HepG2 (cell line): ENCODE results near the gene POLR2F. TPM values are rescaled to one million over a fixed set of nuclear protein-coding genes. Genes with fewer than 3 reads are reported as not detected.
A peak's percentile ranks its signal among the peaks of the same experiment; 100 is the strongest.

Experiments
- ATAC-seq: fragments of 200-7000 bp; cut with Tn5 transposase; 3 replicates; pipeline ENCODE4 v1.9.1; 2020; ENCODE audit warnings: mild to moderate bottlenecking, moderate library complexity
- BruUV-seq: library from RNA; stranded (reverse); fragments of 400-500 nt; replicated peaks from 2 replicates; lab custom pipeline; 2021; lab: Mats Ljungman, UMichigan
- CTCF ChIA-PET: fragments of 300-600 bp; formaldehyde crosslinking; extraction: SDS; loops from one replicate; lab custom pipeline; 2021; ENCODE audit warnings: low total read pairs, inconsistent platforms, low intra/inter-chr PET ratio; lab: Yijun Ruan, JAX
- POLR2A ChIA-PET: fragments of 350-600 bp; sonication (Branson Sonifier 250); formaldehyde crosslinking; loops from one replicate; lab custom pipeline; 2020; ENCODE audit warnings: antibody characterized with exemption, inconsistent platforms; lab: Yijun Ruan, JAX
- DNase-seq: peaks from one replicate; pipeline ENCODE4 v3.0.0-alpha.2; 2015; ENCODE audit warnings: low spot score
- FAIRE-seq: peaks from 3 replicates; lab custom pipeline; 2011; peaks lifted over from hg19 to GRCh38; lab: Jason Lieb, UNC
- H2AFZ ChIP-seq: one replicate; pipeline ENCODE4 v1.6.1; 2011; ENCODE audit warnings: low read length, inconsistent platforms
- H3K27ac ChIP-seq: fragments of 300-600 bp; 3 replicates; pipeline ENCODE4 v1.8.0; 2011; ENCODE audit warnings: mixed run types, mild to moderate bottlenecking, mixed read lengths, low read length, inconsistent platforms; ENCODE audit not compliant: insufficient read depth; ENCODE audit errors: extremely low read length
- H3K27me3 ChIP-seq, 2 experiments: fragments of 200-600 bp in 1 of 2; 2 replicates in 1 of 2; 3 replicates in 1 of 2; pipeline versions ENCODE4 v1.6.0 to v1.8.0; 2011; ENCODE audit warnings: low read length in 2 of 2, mild to moderate bottlenecking in 2 of 2, moderate library complexity in 2 of 2, inconsistent platforms in 1 of 2; ENCODE audit not compliant: insufficient read depth in 2 of 2, control insufficient read depth in 1 of 2
- H3K36me3 ChIP-seq, 2 experiments: fragments of 200-600 bp in 1 of 2; replicated peaks in 1 of 2; 2 replicates in 1 of 2; 3 replicates in 1 of 2; pipeline versions ENCODE4 v1.5.1 to v1.8.0; 2011; ENCODE audit warnings: low read length in 2 of 2, inconsistent platforms in 1 of 2; ENCODE audit not compliant: insufficient read depth in 2 of 2, control insufficient read depth in 1 of 2
- H3K4me1 ChIP-seq: 2 replicates; pipeline ENCODE4 v1.5.1; 2012; ENCODE audit warnings: low read length, inconsistent platforms; ENCODE audit not compliant: insufficient read depth
- H3K4me2 ChIP-seq: 2 replicates; pipeline ENCODE4 v1.6.0; 2011; ENCODE audit warnings: low read depth, low read length, inconsistent platforms
- H3K4me3 ChIP-seq, 3 experiments: fragments of 200-600 bp in 1 of 3; sonication (generic), shearing (Covaris generic) in 1 of 3; replicated peaks in 1 of 3; 2 replicates each; pipeline ENCODE4 v1.5.1; 2011 to 2016; ENCODE audit warnings: low read length in 3 of 3, inconsistent platforms in 2 of 3, low read depth in 2 of 3, mild to moderate bottlenecking in 2 of 3, control low read depth in 1 of 3, mixed read lengths in 1 of 3; ENCODE audit not compliant: insufficient read depth in 1 of 3
- H3K79me2 ChIP-seq: one replicate; pipeline ENCODE4 v1.6.1; 2011; ENCODE audit warnings: low read length, inconsistent platforms; ENCODE audit not compliant: insufficient read depth
- H3K9ac ChIP-seq: 2 replicates; pipeline ENCODE4 v1.6.0; 2011; ENCODE audit warnings: mild to moderate bottlenecking, low read depth, low read length, inconsistent platforms; ENCODE audit not compliant: insufficient read depth
- H3K9me3 ChIP-seq: 2 replicates; pipeline ENCODE4 v1.5.1; 2012; ENCODE audit warnings: mild to moderate bottlenecking, low read length
- H4K20me1 ChIP-seq: 2 replicates; pipeline ENCODE4 v1.6.0; 2011; ENCODE audit warnings: inconsistent platforms, mild to moderate bottlenecking, low read length, moderate library complexity; ENCODE audit not compliant: insufficient read depth
- CBX5 ChIP-seq: sonication (generic); formaldehyde crosslinking; IDR thresholded peaks from 2 replicates; pipeline ENCODE4 v1.4.0; 2020; ENCODE audit warnings: missing genetic modification reagents, borderline replicate concordance
- CHD4 ChIP-seq: fragments of 200-600 bp; sonication (generic); IDR thresholded peaks from 2 replicates; pipeline ENCODE4 v1.7.0; 2017; ENCODE audit warnings: mild to moderate bottlenecking, low read length, borderline replicate concordance
- HNRNPK ChIP-seq: fragments of 200-400 bp; formaldehyde crosslinking; IDR thresholded peaks from 2 replicates; pipeline ENCODE4 v1.6.1; 2018; ENCODE audit warnings: low read length, low read depth, moderate library complexity, mild to moderate bottlenecking; ENCODE audit not compliant: poor library complexity, severe bottlenecking
- HNRNPLL ChIP-seq: fragments of 200-400 bp; formaldehyde crosslinking; IDR thresholded peaks from 2 replicates; pipeline ENCODE4 v1.6.1; 2017; ENCODE audit warnings: mild to moderate bottlenecking, low read depth, low read length; ENCODE audit not compliant: poor library complexity, severe bottlenecking
- ISX ChIP-seq: sonication (generic); formaldehyde crosslinking; conservative IDR thresholded peaks from 2 replicates; pipeline ENCODE4 v1.5.0; 2020; ENCODE audit warnings: missing genetic modification reagents
- MNT ChIP-seq: fragments of 450-650 bp; IDR thresholded peaks from 2 replicates; pipeline ENCODE4 v1.6.1; 2016
- WGBS: methylation state at CpG from one replicate; pipeline ENCODE4 v1.1.6; 2017; ENCODE audit warnings: low lambda C conversion rate; 5-methylcytosine and 5-hydroxymethylcytosine counted together
- in situ Hi-C: cut with HindIII; loops from 2 replicates; pipeline ENCODE4 v1.10.0; 2017; ENCODE audit warnings: low pct_unique_long_range_greater_than_20kb; ENCODE audit not compliant: extremely low pct_ligation_motif_present
- intact Hi-C: fragments of 100-400 bp; cut with micrococcal nuclease; formaldehyde crosslinking; loops from one replicate; pipeline ENCODE4 v1.10.0; 2022; ENCODE audit not compliant: unreplicated experiment
- polyA plus RNA-seq, 8 experiments: library from polyadenylated mRNA; depleted of rRNA in 3 of 8; stranded (reverse) in 7 of 8; unstranded in 1 of 8; fragments of >200 nt; fragmentation: Illumina TruSeq in 4 of 8; extraction: Trizol in 4 of 8; gene quantifications; 2 replicates each; pipeline versions ENCODE4 v1.2.1 to v1.2.3, GENCODE V29; 2011 to 2016; ENCODE audit warnings: low read depth in 4 of 8, missing spikeins in 1 of 8, mixed read lengths in 1 of 8; ENCODE audit not compliant: insufficient read depth in 1 of 8
- total RNA-seq, 5 experiments: library from RNA; depleted of rRNA; stranded (reverse); fragments of >200 nt; fragmentation: Illumina TruSeq; extraction: Trizol; gene quantifications; 2 replicates each; pipeline ENCODE4 v1.2.3, GENCODE V29; 2016; ENCODE audit warnings: low read depth in 1 of 5
- TF ChIP-seq, protein P1 (sequence below): sonication (generic); formaldehyde crosslinking; IDR thresholded peaks from 2 replicates; pipeline ENCODE4 v1.8.1; 2022; ENCODE audit warnings: mild to moderate bottlenecking, missing genetic modification reagents

Gene POLR2F
- total and polyA plus RNA-seq, 2 of the 13 experiments (the other 11 are each of a cell fraction or from before 2014, with no cell fraction given) = 135 to 158 TPM

GRCh38 chr22:37971475-37972434 lies 18.3 kb downstream of the POLR2F start:
- WGBS = 85% methylated on average over 7 of the region's 7 CpGs
- no peaks in the 10 kb centered on the region for H3K27me3 ChIP-seq
- POLR2A ChIA-PET = no interaction called here
- in situ Hi-C loops (no loop called here), intact Hi-C loops (no loop called here)
- BruUV-seq = no TSS peak
- TF ChIP-seq MNT (no peak), HNRNPK (peak; percentile 45), HNRNPLL (no peak), CHD4 (no peak), ISX (CRISPR knock-in tag) (no peak), CBX5 (CRISPR knock-in tag) (no peak)
- TF ChIP-seq, protein P1, sequence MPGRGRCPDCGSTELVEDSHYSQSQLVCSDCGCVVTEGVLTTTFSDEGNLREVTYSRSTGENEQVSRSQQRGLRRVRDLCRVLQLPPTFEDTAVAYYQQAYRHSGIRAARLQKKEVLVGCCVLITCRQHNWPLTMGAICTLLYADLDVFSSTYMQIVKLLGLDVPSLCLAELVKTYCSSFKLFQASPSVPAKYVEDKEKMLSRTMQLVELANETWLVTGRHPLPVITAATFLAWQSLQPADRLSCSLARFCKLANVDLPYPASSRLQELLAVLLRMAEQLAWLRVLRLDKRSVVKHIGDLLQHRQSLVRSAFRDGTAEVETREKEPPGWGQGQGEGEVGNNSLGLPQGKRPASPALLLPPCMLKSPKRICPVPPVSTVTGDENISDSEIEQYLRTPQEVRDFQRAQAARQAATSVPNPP = no peak
- H4K20me1 ChIP-seq = no peaks in the 10 kb centered on the region
- H3K9me3 ChIP-seq = no peaks in the 10 kb centered on the region
- peaks cover 55% of the 10 kb centered on the region for H3K4me1 ChIP-seq
- H3K4me3 ChIP-seq = no peak overlapping the region
- H3K9ac ChIP-seq = no peak overlapping the region
- H3K4me2 ChIP-seq = no peak overlapping the region
- H3K27ac ChIP-seq = no peak overlapping the region
- peaks cover 12% of the 10 kb centered on the region in 2 experiments for H3K36me3 ChIP-seq
- H2AFZ ChIP-seq = no peak overlapping the region
- no peaks in the 10 kb centered on the region for H3K79me2 ChIP-seq
- ATAC-seq = no peak
- no peak for FAIRE-seq
- CTCF ChIA-PET = no interaction called here
- no peak for DNase-seq
